HG02763 (cell line): Measurements from ENCODE around the gene ARID3A.

Experiments
- ATAC-seq: cut with Tn5 transposase; IDR thresholded peaks from one replicate; pipeline ENCODE4 v1.9.1; 2021; ENCODE audit warnings: mild to moderate bottlenecking, moderate library complexity; ENCODE audit not compliant: unreplicated experiment

The ARID3A gene

GRCh38 chr19:911197-912033, 14.4 kb upstream of the ARID3A start:
- no peak for ATAC-seq

- peak; percentile 9 for ATAC-seq
These were observed 13.4 kb upstream of the ARID3A start for GRCh38 chr19:912181-913079.

GRCh38 chr19:913080-913748, 12.6 kb upstream of the ARID3A start, which contains the start of gene R3HDM4:
R3HDM4 (minus strand) TSS chr19:913219; CDS start chr19:913157, 62 bp downstream.
- ATAC-seq, result peak; percentile 43

GRCh38 chr19:916645-917322, 9.1 kb upstream of the ARID3A start:
- no peak for ATAC-seq

- ATAC-seq, result no peak
These were observed 8.3 kb upstream of the ARID3A start, which contains the start of gene KISS1R for GRCh38 chr19:917323-918151. KISS1R (plus strand) TSS chr19:917333; CDS start chr19:917503, 170 bp downstream.

GRCh38 chr19:918152-918437, 7.7 kb upstream of the ARID3A start:
- no peak for ATAC-seq

GRCh38 chr19:918481-919198, 7.2 kb upstream of the ARID3A start:
- ATAC-seq, result no peak

GRCh38 chr19:919199-920050, 6.4 kb upstream of the ARID3A start:
- no peak for ATAC-seq

- ATAC-seq, result no peak
These were observed 5.6 kb upstream of the ARID3A start for GRCh38 chr19:920051-920864.

- no peak for ATAC-seq
These were observed 1.2 kb upstream of the ARID3A start for GRCh38 chr19:924553-925086.

GRCh38 chr19:925087-925525, 729 bp upstream of the ARID3A start:
- ATAC-seq, result no peak

GRCh38 chr19:926323-926588, 421 bp downstream of the ARID3A start:
- ATAC-seq, result no peak

- no peak for ATAC-seq
These were observed 935 bp downstream of the ARID3A start for GRCh38 chr19:926589-927350.

GRCh38 chr19:927351-927779, 1.5 kb downstream of the ARID3A start:
- ATAC-seq, result no peak

- no peak for ATAC-seq
These were observed 2.1 kb downstream of the ARID3A start for GRCh38 chr19:927780-928401.
